Activated CD8-positive, alpha-beta memory T cell treated with anti-CD3 and anti-CD28 coated beads for 48 hours (primary cell): Measurements from ENCODE around the gene NET1.
"Not testable (repeated sequence)": the region's sequence is repeated elsewhere in the genome, so short reads cannot be mapped to it uniquely, and the experiment has no call there.

ENCODE experiments used
- DNase-seq, 3 experiments: peaks; one replicate each; pipeline ENCODE4 v3.0.0-alpha.2; 2020; ENCODE audit warnings: low read depth in 2 of 3, low spot score in 2 of 3

Gene NET1

DNA sequence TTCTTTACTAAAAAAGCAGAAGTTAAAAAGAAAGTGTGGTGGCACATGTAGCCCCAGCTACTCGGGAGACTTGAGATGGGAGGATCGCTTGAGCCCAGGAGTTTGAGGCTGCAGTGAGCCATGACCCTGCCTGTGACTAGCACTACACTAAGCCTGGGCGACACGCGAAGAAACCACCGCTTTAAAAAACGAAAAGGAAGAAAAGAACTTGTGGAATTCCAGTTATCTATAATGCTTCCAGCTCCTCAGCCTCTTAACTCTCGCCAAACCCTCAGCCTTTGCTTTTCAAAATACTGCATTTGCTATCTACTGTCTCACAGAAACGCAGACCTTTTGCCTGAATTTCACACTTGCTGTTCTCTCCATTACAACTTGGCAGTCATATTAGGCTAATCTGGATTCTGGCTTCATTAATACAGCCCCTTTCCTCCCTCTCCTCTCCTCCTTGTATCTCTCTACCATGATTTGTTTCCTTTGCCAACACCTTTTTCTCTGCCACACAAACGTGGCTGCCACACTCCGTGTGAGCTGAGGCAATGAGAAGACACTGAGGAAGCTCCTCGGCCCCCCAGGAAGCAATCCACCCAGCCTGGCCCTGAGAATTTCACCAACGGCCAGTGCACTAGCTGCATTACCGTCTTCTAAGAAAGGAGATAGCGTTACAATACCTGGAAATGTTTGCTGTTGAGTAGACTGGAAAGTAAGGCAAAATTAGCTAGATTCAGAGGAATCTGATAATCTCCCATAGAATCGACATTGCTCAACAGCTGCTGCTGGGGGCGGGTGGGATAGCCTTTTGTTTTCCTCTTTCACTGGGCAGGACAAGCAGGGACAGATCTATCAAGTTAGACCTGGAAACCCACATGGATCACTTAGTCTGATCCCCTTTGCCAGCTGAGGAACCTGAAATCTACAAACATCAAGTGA lies 49.8 kb downstream of the NET1 start:
- DNase-seq: no peak

- DNase-seq: no peak
These were observed 50.5 kb downstream of the NET1 start for GRCh38 chr10:5462841-5463293.

DNA sequence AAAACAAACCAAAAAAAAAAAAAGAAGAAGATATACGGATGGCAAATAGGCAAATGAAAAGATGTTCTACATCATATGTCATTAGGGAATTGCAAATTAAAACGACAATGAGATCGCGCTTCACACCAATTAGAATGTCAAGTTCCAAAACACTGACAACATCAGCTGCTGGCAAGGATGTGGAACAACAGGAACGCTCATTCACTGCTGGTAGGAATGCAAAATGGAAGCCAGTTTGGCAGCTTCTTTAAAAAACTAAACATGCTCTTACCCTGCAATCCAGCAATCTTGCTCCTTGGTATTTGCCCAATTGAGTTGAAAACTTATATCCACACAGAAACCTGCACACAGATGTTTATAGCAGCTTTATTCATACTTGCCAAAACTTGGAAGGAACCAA lies 52.2 kb downstream of the NET1 start:
- DNase-seq: no peak

GRCh38 chr10:5465976-5466450 lies 53.7 kb downstream of the NET1 start:
- DNase-seq: no peak

GRCh38 chr10:5466451-5467206 lies 54.3 kb downstream of the NET1 start:
- no peak for DNase-seq

DNA sequence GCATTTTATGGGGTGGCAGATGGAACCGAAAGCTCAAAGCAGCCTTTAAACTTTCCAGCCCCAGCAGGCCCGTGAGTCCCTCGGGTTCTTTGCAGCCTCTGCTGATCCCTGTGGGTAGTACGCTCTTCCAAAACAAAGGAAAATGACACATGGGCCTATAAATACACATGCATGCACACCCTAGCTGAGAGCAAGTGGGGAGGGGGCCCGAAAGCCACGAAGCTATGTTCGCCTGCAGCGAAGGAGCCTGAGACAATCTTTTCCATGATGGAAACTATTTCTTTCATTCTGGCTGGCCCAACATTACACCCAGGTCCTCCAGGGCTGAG lies 54.8 kb downstream of the NET1 start:
- DNase-seq: no peak

GRCh38 chr10:5467634-5468255 lies 55.4 kb downstream of the NET1 start:
- no peak for DNase-seq

GRCh38 chr10:5468262-5469106 lies 56.1 kb downstream of the NET1 start:
- no peak for DNase-seq

- DNase-seq: no peak
These were observed 57.1 kb downstream of the NET1 start for GRCh38 chr10:5469353-5470061.

DNA sequence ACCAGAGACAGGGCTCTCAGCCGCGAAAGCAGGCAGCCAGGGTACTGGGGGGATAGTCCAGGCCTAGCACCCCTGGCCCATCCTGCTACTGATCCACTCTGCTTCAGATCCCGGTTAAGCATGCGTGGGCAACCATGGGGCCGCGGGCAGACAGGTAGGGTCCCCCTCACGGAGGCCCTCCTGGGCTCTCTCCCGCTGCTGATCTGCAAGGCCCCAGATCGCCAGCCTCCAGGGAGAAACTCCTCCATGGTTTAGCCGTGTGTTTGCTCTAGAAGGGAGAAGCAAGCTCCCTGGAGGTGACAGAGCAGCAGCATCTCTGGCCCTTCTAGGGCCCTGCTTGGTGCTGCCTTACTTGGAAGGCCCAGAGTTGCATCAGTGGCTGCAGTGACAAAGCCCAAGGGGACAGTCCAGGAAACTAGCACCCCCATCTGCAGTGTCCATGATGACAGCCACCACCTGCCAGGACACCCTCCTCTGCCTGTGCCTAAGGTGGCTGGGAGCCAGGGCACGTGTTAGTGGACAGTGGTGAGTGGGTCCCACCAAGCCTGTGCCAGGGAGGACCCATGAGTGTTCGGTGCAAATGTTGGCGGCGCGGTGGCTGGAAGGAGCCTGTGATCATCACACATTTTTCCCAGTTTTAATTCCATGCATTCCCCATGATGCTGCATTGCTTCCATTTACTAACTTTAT lies 57.9 kb downstream of the NET1 start:
- no peak for DNase-seq

DNA sequence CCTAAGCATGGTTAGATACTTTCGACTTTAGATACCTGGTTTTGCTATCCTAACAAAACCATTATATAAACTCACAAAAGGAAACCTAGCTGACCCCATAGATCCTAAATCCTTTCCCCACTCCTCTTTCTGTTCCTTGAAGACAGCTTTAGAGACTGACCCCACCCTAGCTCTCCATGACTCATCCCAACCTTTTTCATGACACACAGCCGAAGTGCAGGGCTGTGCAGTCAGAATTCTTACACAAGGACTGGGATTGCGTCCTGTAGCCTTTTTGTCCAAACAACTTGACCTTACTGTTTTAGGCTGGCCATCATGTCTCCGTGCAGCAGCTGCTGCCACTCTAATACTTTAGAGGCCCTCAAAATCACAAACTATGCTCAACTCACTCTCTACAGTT lies 62.3 kb downstream of the NET1 start:
- not testable (repeated sequence) for DNase-seq

GRCh38 chr10:5475088-5475487 lies 62.7 kb downstream of the NET1 start:
- not testable (repeated sequence) for DNase-seq

DNA sequence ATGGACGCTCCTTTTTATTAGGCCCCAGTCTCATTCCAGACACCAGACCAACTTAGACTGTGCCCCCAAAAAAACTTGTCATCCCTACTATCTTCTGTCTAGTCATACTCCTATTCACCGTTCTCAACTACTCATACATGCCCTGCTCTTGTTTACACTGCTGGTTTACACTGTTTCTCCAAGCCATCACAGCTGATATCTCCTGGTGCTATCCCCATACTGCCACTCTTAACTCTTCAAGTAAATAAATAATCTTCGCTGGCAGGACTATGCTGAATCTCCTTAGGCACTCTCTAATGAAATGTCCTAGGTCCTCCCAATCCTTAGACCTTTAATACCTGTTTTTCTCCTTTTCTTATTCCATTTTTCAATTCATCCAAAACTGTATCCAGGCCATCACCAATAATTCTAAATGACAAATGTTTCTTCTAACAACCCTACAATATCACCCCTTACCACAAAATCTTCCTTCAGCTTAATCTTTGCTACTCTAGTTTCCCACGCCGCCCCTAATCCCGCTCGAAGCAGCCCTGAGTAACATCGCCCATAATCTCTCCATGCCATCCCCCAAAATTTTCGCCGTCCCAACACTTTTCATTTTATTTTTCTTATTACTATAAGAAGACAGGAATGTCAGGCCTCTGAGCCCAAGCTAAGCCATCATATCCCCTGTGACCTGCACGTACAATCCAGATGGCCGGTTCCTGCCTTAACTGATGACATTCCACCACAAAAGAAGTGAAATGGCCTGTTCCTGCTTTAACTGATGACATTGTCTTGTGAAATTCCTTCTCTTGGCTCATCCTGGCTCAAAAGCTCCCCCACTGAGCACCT lies 63.8 kb downstream of the NET1 start:
- DNase-seq: not testable (repeated sequence)

DNA sequence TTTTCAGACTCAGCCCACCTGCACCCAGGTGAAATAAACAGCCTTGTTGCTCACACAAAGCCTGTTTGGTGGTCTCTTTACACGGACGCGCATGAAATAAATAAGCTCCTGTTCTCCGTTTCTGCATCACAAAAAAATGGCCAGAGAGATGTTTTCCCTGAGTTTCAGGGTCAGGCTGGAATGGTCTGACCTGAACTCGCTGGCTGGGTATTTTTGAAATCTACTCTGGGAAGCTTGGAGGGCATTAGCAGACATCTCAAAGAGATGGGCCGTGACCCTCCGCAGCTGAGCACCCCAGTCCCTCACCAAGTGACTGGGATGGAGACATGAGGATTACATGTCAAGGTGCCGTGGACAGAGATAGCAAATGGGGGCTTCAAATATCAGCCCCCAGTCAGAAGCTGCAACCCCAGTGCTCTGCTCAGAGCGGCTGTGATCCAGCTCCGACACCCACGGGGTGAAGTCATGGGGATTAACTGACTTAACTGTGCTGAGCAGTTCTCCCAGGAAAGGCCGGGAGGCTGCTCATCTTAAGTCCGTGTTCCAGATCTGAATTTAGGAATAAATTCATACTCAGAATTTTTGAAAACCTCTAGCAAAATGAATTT lies 64.7 kb downstream of the NET1 start:
- DNase-seq: no peak

DNA sequence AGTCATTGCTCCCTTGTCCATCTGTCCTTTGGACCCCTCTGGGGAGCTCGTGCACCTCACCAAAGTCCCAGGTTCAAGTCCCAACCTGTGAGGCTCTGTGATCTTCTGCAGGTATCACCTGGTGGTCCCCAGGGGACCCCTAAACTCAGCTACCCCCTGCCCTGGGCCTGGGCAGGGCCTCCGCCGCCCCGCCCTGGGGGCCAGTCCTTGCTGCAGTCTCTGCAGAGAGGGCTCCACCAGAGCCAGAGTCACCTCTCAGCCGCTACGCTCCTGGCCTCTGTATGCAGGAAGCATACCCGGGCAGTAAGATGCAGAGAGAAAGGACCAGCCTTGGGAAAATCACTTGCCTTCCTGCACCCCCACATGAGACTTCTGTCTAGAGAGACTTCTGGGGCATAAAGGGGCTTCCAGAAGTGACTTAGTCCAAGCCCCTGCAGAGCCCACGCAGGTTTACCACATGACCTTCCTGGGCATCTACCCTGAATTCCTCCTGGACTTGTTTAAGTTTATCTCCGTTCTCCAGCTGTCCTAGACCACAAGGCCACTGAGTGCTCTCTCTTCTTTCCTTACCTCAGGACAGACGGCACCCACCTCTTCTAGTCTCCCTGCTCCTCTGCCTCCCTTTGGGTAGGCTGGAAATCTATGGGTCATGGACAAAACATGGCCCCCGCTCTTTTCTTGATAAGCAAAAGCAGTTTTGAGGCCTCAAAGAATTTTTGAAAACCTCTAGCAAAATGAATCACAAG lies 65.8 kb downstream of the NET1 start:
- DNase-seq: no peak

DNA sequence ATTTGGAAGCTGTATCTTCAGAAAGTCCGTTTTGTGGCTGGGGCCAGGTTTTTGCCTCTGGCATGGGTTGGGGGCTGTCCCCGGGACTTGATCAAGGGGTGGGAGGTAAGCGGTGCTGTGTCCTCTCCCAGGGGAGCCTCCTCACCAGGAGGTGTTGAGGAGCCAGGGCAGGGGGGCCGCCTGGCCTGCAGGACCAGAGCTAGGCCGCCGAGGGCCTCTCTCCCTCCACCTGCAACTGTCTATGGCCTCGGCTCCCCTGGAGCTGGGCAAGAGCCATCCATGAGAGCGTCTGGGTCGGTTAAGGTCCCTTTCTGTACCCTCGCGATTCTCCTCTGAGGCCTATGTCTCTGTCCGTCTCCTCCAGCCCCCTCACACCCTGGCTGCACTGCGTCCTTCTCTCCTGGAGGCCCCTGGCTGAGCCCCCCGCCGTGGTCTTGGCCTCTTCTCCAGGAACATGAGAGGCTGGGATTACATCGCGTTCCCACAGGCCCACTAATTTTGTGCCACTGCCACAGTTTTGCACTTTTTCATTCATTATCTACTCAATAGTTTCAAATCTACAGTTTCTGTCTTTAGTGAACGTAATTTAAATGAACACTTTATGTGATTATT lies 66.4 kb downstream of the NET1 start:
- DNase-seq: no peak

- no peak for DNase-seq
These were observed 67.3 kb downstream of the NET1 start for GRCh38 chr10:5479481-5480161.
